ENCODE results near the gene LBP.

LBP gene

DNA sequence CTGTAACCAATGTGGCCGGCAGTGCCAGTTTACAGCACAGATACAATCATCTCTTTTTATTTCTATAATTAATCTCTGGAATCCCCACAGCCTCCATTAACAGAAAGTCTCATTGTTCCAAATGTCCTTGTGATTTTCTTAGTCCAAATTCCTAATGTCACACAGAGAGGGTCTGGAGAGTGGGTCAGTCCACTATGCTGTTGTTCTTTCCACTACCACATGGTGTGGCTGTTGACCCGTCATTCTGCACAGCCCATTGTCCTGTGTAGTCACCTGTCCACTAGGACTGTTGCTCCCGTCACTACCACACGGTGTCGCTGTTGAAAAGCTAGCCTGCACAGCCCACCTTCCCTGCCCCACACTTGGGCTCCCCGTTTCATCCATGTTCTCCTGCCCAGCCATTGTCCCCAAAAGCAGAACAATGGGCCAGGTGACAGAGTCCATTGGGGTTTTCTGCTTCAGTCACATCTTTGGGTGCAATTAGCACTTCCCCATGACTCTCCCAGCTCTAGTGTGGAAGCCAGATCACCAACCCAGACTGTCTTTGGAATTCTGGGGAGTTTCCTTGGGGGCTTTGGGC lies 8.6 kb upstream of the LBP start:
- H3K9me3 ChIP-seq (ENCODE audit: control insufficient read depth, insufficient read depth, low read depth, low read length), result no peaks in the 10 kb centered on the region
- CTCF ChIA-PET, result interaction anchor here (0.6 to 4.2 kb wide), 18 partner anchors 9 to 370 kb away, joined by 3 to 37 read pairs (median 4); no protein-coding TSS in a partner anchor
- no peaks in the 10 kb centered on the region for H3K36me3 ChIP-seq (ENCODE audit: control insufficient read depth in 2 of 2, insufficient read depth in 1 of 2, low read length in 2 of 2)
- POLR2A ChIA-PET, result interaction anchor here (0.9 kb wide), 1 partner anchor 32 kb away, joined by 3 read pairs; no protein-coding TSS in a partner anchor
- no peaks in the 10 kb centered on the region for H3K4me1 ChIP-seq (ENCODE audit: control insufficient read depth, insufficient read depth, low read length)
- H3K4me3 ChIP-seq (ENCODE audit: low read depth, low read length), result no peak overlapping the region
- H3K27ac ChIP-seq (ENCODE audit: extremely low read depth, low read depth, low read length), result no peak overlapping the region
- TF ChIP-seq ZNF548 (tag by site-specific recombination; IDR thresholded peaks at IDR 0.05) (no peak), ZNF621 (tag by site-specific recombination; IDR thresholded peaks at IDR 0.05) (no peak), ZNF560 (tag by site-specific recombination; IDR thresholded peaks at IDR 0.05; ENCODE audit: borderline replicate concordance) (no peak), ZIC2 (tag by site-specific recombination; IDR thresholded peaks at IDR 0.05) (no peak), ZNF211 (tag by site-specific recombination; IDR thresholded peaks at IDR 0.05; ENCODE audit: low read depth) (no peak), ZNF544 (tag by site-specific recombination; IDR thresholded peaks at IDR 0.05) (no peak), SETDB1 (IDR thresholded peaks at IDR 0.05; ENCODE audit: insufficient read length, low read length) (peak; percentile 82), ZNF530 (tag by site-specific recombination; IDR thresholded peaks at IDR 0.05; ENCODE audit: low read depth) (no peak), ZBTB21 (tag by site-specific recombination; IDR thresholded peaks at IDR 0.05) (no peak), HOXD13 (CRISPR knock-in tag; IDR thresholded peaks at IDR 0.05; ENCODE audit: borderline replicate concordance) (no peak), ZNF2 (tag by site-specific recombination; IDR thresholded peaks at IDR 0.05) (peak; percentile 100), HOXA7 (CRISPR knock-in tag; IDR thresholded peaks at IDR 0.05; ENCODE audit: borderline replicate concordance) (no peak), ZNF654 (tag by site-specific recombination; IDR thresholded peaks at IDR 0.05; ENCODE audit: low read depth) (peak; percentile 80), ZNF660 (tag by site-specific recombination; IDR thresholded peaks at IDR 0.05) (no peak), ZFP37 (tag by site-specific recombination; IDR thresholded peaks at IDR 0.05) (no peak), ZNF394 (tag by site-specific recombination; IDR thresholded peaks at IDR 0.05; ENCODE audit: borderline replicate concordance) (no peak), ZNF221 (tag by site-specific recombination; IDR thresholded peaks at IDR 0.05; ENCODE audit: borderline replicate concordance) (no peak), SP2 (tag by site-specific recombination; IDR thresholded peaks at IDR 0.05) (no peak), ZNF626 (tag by site-specific recombination; IDR thresholded peaks at IDR 0.05) (no peak), ZNF433 (tag by site-specific recombination; IDR thresholded peaks at IDR 0.05; ENCODE audit: low read depth) (no peak)
- TF ChIP-seq, protein P1, sequence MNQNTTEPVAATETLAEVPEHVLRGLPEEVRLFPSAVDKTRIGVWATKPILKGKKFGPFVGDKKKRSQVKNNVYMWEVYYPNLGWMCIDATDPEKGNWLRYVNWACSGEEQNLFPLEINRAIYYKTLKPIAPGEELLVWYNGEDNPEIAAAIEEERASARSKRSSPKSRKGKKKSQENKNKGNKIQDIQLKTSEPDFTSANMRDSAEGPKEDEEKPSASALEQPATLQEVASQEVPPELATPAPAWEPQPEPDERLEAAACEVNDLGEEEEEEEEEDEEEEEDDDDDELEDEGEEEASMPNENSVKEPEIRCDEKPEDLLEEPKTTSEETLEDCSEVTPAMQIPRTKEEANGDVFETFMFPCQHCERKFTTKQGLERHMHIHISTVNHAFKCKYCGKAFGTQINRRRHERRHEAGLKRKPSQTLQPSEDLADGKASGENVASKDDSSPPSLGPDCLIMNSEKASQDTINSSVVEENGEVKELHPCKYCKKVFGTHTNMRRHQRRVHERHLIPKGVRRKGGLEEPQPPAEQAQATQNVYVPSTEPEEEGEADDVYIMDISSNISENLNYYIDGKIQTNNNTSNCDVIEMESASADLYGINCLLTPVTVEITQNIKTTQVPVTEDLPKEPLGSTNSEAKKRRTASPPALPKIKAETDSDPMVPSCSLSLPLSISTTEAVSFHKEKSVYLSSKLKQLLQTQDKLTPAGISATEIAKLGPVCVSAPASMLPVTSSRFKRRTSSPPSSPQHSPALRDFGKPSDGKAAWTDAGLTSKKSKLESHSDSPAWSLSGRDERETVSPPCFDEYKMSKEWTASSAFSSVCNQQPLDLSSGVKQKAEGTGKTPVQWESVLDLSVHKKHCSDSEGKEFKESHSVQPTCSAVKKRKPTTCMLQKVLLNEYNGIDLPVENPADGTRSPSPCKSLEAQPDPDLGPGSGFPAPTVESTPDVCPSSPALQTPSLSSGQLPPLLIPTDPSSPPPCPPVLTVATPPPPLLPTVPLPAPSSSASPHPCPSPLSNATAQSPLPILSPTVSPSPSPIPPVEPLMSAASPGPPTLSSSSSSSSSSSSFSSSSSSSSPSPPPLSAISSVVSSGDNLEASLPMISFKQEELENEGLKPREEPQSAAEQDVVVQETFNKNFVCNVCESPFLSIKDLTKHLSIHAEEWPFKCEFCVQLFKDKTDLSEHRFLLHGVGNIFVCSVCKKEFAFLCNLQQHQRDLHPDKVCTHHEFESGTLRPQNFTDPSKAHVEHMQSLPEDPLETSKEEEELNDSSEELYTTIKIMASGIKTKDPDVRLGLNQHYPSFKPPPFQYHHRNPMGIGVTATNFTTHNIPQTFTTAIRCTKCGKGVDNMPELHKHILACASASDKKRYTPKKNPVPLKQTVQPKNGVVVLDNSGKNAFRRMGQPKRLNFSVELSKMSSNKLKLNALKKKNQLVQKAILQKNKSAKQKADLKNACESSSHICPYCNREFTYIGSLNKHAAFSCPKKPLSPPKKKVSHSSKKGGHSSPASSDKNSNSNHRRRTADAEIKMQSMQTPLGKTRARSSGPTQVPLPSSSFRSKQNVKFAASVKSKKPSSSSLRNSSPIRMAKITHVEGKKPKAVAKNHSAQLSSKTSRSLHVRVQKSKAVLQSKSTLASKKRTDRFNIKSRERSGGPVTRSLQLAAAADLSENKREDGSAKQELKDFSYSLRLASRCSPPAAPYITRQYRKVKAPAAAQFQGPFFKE (tag by site-specific recombination; IDR thresholded peaks at IDR 0.05; ENCODE audit: borderline replicate concordance), result no peak
- TF ChIP-seq, protein P2, sequence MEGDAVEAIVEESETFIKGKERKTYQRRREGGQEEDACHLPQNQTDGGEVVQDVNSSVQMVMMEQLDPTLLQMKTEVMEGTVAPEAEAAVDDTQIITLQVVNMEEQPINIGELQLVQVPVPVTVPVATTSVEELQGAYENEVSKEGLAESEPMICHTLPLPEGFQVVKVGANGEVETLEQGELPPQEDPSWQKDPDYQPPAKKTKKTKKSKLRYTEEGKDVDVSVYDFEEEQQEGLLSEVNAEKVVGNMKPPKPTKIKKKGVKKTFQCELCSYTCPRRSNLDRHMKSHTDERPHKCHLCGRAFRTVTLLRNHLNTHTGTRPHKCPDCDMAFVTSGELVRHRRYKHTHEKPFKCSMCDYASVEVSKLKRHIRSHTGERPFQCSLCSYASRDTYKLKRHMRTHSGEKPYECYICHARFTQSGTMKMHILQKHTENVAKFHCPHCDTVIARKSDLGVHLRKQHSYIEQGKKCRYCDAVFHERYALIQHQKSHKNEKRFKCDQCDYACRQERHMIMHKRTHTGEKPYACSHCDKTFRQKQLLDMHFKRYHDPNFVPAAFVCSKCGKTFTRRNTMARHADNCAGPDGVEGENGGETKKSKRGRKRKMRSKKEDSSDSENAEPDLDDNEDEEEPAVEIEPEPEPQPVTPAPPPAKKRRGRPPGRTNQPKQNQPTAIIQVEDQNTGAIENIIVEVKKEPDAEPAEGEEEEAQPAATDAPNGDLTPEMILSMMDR (tag by site-specific recombination; IDR thresholded peaks at IDR 0.05), result 0 out of 2 replicates have a peak, but pooled peaks have one; percentile 24
- TF ChIP-seq, protein P3, sequence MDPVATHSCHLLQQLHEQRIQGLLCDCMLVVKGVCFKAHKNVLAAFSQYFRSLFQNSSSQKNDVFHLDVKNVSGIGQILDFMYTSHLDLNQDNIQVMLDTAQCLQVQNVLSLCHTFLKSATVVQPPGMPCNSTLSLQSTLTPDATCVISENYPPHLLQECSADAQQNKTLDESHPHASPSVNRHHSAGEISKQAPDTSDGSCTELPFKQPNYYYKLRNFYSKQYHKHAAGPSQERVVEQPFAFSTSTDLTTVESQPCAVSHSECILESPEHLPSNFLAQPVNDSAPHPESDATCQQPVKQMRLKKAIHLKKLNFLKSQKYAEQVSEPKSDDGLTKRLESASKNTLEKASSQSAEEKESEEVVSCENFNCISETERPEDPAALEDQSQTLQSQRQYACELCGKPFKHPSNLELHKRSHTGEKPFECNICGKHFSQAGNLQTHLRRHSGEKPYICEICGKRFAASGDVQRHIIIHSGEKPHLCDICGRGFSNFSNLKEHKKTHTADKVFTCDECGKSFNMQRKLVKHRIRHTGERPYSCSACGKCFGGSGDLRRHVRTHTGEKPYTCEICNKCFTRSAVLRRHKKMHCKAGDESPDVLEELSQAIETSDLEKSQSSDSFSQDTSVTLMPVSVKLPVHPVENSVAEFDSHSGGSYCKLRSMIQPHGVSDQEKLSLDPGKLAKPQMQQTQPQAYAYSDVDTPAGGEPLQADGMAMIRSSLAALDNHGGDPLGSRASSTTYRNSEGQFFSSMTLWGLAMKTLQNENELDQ (tag by site-specific recombination; IDR thresholded peaks at IDR 0.05; ENCODE audit: low read depth), result no peak
- TF ChIP-seq, protein P4, sequence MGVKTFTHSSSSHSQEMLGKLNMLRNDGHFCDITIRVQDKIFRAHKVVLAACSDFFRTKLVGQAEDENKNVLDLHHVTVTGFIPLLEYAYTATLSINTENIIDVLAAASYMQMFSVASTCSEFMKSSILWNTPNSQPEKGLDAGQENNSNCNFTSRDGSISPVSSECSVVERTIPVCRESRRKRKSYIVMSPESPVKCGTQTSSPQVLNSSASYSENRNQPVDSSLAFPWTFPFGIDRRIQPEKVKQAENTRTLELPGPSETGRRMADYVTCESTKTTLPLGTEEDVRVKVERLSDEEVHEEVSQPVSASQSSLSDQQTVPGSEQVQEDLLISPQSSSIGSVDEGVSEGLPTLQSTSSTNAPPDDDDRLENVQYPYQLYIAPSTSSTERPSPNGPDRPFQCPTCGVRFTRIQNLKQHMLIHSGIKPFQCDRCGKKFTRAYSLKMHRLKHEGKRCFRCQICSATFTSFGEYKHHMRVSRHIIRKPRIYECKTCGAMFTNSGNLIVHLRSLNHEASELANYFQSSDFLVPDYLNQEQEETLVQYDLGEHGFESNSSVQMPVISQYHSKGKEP (tag by site-specific recombination; IDR thresholded peaks at IDR 0.05), result no peak
